C4-2B (cell line): Measurements from ENCODE around the gene ACOT7.
A peak's percentile ranks its signal among the peaks of the same experiment; 100 is the strongest.

Experiments
- H3K27ac ChIP-seq: fragments of 450-650 bp; 2 replicates; pipeline ENCODE4 v1.5.1; 2017
- ZFX ChIP-seq: fragments of 450-650 bp; IDR thresholded peaks from 2 replicates; pipeline ENCODE4 v1.6.1; 2017
- TF ChIP-seq, protein P1 (sequence below): fragments of 450-650 bp; conservative IDR thresholded peaks from 2 replicates; pipeline ENCODE4 v1.5.1; 2017; ENCODE audit warnings: mild to moderate bottlenecking

Gene ACOT7

DNA sequence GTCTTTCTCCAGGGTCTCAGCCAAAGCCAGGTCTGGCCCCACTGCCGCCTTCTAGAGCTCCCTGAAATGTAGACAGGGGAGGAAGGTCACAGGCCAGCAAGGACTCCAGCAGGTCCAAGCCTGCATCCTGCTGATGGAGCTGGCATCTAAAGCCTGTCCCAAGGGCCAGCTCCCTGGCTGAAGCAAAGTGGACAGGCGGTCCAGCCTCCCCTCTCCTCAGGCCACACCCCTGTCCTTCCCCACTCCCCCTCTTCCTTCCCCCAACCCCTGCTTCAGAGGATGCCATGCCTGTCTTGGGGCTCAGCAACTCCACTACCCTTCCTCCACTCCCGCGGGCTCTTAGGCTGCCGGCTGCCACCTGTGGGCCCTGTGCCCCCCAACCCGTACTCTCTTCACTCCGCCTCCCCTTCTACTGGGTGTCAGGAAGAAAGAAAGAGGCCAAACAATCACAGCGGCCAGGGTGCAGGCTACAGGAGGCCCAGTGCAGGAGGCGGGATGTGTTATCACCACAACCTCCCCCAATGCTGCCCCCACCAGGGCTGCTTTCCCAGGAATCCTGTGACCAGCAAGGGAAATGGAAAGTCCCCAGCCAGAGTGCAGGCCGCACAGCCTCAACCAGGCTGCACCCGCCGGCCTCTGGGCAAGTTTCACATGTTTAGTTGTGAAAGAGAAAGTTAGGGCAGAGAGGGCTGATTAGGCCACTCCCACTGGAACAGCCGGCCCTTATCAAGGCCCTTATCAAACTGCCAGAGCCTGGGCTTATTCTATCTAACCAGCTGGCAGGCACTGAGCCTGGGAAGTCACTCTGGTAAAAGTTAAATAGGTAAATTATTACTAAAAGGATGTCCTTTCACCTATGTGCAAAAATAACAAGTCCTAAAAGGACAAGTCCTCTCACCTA is 34.1 kb downstream of the ACOT7 start:
- TF ChIP-seq ZFX = no peak
- TF ChIP-seq, protein P1, sequence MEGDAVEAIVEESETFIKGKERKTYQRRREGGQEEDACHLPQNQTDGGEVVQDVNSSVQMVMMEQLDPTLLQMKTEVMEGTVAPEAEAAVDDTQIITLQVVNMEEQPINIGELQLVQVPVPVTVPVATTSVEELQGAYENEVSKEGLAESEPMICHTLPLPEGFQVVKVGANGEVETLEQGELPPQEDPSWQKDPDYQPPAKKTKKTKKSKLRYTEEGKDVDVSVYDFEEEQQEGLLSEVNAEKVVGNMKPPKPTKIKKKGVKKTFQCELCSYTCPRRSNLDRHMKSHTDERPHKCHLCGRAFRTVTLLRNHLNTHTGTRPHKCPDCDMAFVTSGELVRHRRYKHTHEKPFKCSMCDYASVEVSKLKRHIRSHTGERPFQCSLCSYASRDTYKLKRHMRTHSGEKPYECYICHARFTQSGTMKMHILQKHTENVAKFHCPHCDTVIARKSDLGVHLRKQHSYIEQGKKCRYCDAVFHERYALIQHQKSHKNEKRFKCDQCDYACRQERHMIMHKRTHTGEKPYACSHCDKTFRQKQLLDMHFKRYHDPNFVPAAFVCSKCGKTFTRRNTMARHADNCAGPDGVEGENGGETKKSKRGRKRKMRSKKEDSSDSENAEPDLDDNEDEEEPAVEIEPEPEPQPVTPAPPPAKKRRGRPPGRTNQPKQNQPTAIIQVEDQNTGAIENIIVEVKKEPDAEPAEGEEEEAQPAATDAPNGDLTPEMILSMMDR = no peak
- H3K27ac ChIP-seq = peak overlapping the region; percentile 52

DNA sequence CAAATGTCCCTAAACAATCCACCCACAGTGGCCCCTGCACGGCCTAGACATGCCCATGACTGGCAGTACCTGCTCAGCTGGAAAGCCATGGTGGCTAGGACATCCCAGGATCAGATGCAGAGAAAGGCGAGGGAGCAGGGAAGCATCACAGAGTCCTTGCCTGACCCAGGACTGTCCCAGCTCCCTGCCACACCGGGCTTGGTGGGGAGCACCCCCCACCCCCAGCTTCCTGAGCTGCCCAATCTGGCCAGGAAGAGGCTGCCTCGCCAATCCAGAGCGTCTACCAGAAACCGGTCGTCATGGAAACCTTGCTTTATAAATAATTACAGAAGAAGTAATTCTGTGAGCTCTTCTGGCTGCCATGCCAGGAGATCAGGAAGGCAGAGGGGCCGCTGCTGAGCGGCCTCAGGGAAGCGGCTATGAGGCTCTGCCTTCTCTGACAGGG is 34.8 kb downstream of the ACOT7 start:
- TF ChIP-seq, protein P1 = no peak
- no peak for TF ChIP-seq ZFX
- peak overlapping the region; percentile 52 for H3K27ac ChIP-seq

DNA sequence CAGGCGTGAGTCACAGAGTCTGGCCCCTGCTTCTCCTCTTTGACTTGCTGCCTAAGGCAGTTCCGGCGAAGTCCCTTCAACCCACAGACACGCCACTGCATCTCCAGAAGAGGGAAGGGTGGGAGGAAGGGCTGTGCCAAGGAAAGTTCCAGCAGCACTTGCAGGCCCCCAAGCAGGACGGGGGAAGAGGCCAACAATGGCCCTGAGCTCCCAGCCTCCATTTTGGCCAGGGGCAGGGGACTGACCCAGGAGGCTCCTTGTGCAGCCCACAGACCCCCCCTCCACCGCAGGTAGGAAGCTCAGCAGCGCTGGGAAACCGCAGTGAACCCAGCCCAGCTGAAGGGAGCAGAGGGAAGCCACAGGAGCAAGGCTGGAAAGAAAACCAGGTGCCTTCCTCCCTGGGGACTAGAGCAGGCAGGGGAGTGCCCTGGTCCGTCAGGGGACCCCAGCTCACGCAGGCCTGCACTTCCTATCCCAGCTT is 35.4 kb downstream of the ACOT7 start:
- TF ChIP-seq, protein P1 = no peak
- no peak for TF ChIP-seq ZFX
- no peak overlapping the region for H3K27ac ChIP-seq

DNA sequence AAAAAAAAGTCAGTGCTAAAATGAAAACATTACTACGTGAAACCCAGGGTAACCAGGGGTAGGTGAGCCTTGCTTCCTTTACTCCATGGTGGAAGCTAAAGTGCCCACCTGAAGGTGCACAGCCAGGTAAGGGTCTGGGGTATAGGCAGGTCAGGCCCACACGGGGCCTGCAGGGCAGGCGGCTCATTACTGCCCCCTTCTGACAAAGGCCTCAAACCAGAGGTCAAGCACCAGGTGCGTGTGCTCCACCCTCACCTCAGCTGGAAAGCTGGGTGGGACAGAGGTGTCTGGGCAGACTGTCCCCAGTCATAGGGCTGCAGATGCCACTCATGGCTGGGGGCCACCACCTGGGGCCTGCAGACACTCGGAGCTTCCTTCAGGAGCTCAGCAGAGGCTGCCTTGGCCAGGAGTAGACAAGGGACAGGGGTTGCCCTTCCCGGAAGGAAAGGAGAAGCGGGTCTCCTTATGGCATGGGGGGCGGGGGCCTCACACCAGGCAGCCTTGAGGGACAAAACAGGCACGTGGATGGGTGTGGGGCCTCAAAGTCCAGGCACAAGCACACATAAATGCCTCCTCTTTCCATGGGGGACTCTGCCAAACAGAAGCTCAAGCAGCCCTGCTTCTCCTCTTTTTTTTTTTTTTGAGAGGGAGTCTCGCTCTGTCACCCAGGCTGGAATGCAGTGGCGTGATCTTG is 36.2 kb downstream of the ACOT7 start:
- no peak for TF ChIP-seq ZFX
- TF ChIP-seq, protein P1 = no peak; the same call in 1 of the 2 replicates
- H3K27ac ChIP-seq = no peak overlapping the region

DNA sequence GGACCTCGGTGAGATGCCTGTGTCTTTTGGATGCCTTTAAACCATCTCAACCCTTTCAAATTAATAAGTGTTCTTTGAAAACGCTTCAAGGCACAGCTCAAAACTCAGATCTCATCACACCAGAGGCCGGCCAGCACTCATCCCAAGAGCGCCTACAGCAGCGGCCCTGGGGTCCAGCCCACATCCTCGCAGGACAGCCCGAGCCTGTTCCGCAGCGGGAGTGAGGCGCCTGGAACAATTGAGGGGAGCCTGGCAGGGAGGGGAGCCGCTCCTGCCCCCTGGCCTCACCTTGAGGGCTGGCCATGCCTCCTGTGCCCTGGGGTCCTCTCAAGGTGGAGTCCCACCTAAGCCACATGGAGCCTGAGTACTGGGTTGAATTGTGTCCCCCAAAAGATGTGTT is 37.9 kb downstream of the ACOT7 start:
- no peak overlapping the region for H3K27ac ChIP-seq
- TF ChIP-seq ZFX = no peak
- TF ChIP-seq, protein P1 = no peak

DNA sequence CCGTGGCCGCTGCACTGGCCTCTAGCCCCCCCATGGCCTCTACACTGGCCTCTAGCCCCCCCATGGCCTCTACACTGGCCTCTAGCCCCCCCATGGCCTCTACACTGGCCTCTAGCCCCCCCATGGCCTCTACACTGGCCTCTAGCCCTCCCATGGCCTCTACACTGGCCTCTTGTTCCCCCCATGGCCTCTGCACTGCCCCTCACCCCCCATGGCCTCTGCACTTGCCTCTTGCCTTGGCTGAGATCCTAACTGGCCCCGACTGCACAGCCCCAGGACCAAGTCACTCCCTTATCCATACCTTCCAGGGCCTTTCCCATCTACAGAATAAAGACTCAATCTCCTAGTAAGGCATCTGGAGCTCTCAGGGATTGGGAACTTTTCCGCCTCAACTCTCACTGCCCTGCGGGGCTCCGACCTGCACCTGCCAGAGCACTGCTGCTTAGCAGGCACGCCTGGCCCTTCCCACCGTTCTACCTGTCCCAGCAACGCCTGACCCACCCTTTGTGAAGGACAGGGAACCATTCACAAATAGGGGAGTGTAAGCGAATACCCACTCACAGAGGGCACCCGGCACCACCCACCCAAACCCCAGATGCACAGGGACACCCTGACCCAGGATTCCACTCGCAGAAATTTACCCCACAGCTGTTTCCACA is 38.8 kb downstream of the ACOT7 start:
- 0 out of 2 replicates have a peak overlapping the region, but pooled peaks have one; percentile 16 for H3K27ac ChIP-seq
- TF ChIP-seq, protein P1 = no peak
- no peak for TF ChIP-seq ZFX
